NB4 (cell line): ENCODE measurements around the gene CFAP298.
A peak's percentile ranks its signal among the peaks of the same experiment; 100 is the strongest.

Experiments
- DNase-seq: peaks from one replicate; pipeline ENCODE4 v3.0.0; 2010; ENCODE audit warnings: low read depth
- H3K4me3 ChIP-seq: one replicate; pipeline ENCODE4 v1.5.1; 2011; ENCODE audit warnings: mild to moderate bottlenecking, low read depth, low read length, moderate library complexity
- MAX ChIP-seq: IDR thresholded peaks from 2 replicates; pipeline ENCODE4 v1.6.1; 2011; ENCODE audit warnings: low read depth, low read length
- MYC ChIP-seq: IDR thresholded peaks from 2 replicates; pipeline ENCODE4 v1.6.1; 2011; ENCODE audit warnings: low read depth, low read length
- POLR2A ChIP-seq: IDR thresholded peaks from 2 replicates; pipeline ENCODE4 v1.6.1; 2011; ENCODE audit warnings: mild to moderate bottlenecking; ENCODE audit not compliant: insufficient read length; ENCODE audit errors: extremely low read depth
- TF ChIP-seq, protein P1 (sequence below): IDR thresholded peaks from one replicate; pipeline ENCODE4 v1.5.1; 2012; ENCODE audit warnings: low read depth, low read length

The CFAP298 gene

GRCh38 chr21:32585042-32585710 is 27.0 kb downstream of the CFAP298 start, which contains the start of gene TCP10L:
Gene TCP10L (minus strand): TSS chr21:32585523. CDS start chr21:32584304, 1,219 bp downstream.
- DNase-seq: no peak
- H3K4me3 ChIP-seq: no peak within 1 kb of the TSS
- no peak for TF ChIP-seq POLR2A
- no peak for TF ChIP-seq MAX
- no peak for TF ChIP-seq MYC
- TF ChIP-seq, protein P1, sequence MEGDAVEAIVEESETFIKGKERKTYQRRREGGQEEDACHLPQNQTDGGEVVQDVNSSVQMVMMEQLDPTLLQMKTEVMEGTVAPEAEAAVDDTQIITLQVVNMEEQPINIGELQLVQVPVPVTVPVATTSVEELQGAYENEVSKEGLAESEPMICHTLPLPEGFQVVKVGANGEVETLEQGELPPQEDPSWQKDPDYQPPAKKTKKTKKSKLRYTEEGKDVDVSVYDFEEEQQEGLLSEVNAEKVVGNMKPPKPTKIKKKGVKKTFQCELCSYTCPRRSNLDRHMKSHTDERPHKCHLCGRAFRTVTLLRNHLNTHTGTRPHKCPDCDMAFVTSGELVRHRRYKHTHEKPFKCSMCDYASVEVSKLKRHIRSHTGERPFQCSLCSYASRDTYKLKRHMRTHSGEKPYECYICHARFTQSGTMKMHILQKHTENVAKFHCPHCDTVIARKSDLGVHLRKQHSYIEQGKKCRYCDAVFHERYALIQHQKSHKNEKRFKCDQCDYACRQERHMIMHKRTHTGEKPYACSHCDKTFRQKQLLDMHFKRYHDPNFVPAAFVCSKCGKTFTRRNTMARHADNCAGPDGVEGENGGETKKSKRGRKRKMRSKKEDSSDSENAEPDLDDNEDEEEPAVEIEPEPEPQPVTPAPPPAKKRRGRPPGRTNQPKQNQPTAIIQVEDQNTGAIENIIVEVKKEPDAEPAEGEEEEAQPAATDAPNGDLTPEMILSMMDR: no peak

DNA sequence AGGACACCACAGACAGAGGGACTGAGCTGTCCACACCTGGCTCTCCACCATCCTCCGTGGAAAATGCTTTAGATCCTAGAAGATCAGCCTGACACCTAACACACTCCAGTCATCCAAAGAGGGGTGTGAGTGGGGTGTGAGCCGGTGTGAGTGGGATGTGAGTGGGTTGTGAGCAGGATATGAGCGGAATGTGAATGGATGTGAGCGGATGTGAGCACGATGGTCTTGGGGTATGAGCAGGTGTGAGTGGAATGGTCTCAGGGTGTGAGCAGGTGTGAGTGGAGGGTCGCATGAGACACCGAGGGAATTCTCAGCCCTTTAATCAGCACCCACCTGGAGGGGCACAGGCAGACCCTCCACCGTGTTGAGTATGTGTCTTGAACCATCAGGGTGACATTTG is 27.7 kb downstream of the CFAP298 start:
- TF ChIP-seq, protein P1: no peak
- TF ChIP-seq MYC (no peak), MAX (no peak)
- no peak for DNase-seq
- no peak overlapping the region for H3K4me3 ChIP-seq

DNA sequence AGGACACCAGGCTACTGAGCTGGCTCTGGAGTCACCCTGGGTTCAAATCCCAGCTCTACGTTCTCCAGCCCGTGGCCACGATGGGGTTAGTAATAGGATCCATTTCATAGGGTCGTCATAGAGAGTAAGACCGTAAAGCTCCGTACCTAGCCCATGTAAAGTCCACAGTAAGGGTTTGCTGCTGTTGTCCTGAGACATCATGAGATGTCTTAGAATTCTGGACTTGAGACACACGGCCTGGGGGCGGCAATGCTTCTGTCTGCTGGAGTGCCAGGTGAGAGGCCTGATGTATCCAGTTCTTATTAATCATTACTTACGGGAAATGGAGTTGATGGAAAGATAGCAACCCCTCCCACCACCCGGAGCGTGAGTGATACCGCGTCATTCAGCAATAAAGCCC is 30.4 kb downstream of the CFAP298 start:
- no peak for TF ChIP-seq MYC
- no peak for TF ChIP-seq POLR2A
- TF ChIP-seq MAX: no peak
- TF ChIP-seq, protein P1: no peak
- no peak overlapping the region for H3K4me3 ChIP-seq
- DNase-seq: no peak

GRCh38 chr21:32580949-32581348 is 31.2 kb downstream of the CFAP298 start:
- no peak overlapping the region for H3K4me3 ChIP-seq
- DNase-seq: no peak
- TF ChIP-seq, protein P1: no peak
- TF ChIP-seq POLR2A: no peak
- no peak for TF ChIP-seq MYC
- TF ChIP-seq MAX: no peak

DNA sequence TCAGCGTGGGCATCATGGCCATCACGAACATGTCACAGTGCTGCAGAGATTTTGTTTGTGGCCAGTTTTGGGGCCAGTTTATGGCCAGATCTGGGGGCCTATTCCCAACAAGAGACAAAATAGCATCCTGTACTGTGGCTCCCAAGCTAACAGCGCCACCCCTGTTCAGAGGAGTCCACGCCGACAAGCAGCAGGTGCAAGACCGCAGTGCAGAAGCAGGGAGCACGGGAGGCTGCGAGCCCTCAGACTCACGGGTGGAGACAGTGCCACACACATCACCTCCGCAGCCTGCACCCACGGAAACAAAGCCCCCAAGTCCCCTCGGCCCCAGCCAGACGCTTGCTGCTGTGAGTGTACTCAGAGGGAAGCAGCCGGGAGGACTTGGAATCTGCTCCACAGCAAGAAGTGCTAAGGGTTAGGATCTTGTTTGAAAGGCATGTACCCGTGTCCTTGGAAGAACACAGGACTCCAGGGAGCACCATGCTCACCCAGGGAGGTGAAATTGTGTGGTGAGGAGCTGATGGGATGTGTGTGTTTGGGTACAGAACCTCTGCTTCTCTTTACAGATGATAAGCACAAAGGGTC is 34.0 kb downstream of the CFAP298 start:
- TF ChIP-seq MYC (no peak), POLR2A (no peak), MAX (no peak)
- TF ChIP-seq, protein P1: no peak
- peak; percentile 16 for DNase-seq
- H3K4me3 ChIP-seq: no peak overlapping the region
